KMS-11 (cell line): ENCODE data around the gene DBF4B.

Experiments
- H2AFZ ChIP-seq: fragments of 200-600 bp; sonication (generic); 2 replicates; pipeline ENCODE4 v1.6.1; 2016; ENCODE audit warnings: antibody characterized with exemption, mixed run types, low read depth
- H3K27ac ChIP-seq: fragments of 200-600 bp; sonication (generic); 2 replicates; pipeline ENCODE4 v1.6.1; 2016; ENCODE audit warnings: mild to moderate bottlenecking, mixed run types
- H3K27me3 ChIP-seq: fragments of 200-600 bp; sonication (generic); 2 replicates; pipeline ENCODE4 v1.6.1; 2017; ENCODE audit warnings: mild to moderate bottlenecking, low read depth, mixed run types, moderate library complexity; ENCODE audit not compliant: insufficient read depth
- H3K36me3 ChIP-seq: fragments of 200-600 bp; sonication (generic); 2 replicates; pipeline ENCODE4 v1.6.1; 2017; ENCODE audit warnings: mild to moderate bottlenecking, mixed run types; ENCODE audit not compliant: insufficient read depth
- H3K4me1 ChIP-seq: fragments of 200-600 bp; sonication (generic); 2 replicates; pipeline ENCODE4 v1.6.1; 2016; ENCODE audit warnings: mild to moderate bottlenecking, low read depth, mixed run types; ENCODE audit not compliant: poor library complexity, severe bottlenecking
- H3K4me2 ChIP-seq: fragments of 200-600 bp; sonication (generic); 2 replicates; pipeline ENCODE4 v1.7.0; 2016; ENCODE audit warnings: mild to moderate bottlenecking, mixed run types
- H3K4me3 ChIP-seq: fragments of 200-600 bp; sonication (generic); IDR thresholded peaks from 2 replicates; pipeline ENCODE4 v1.6.1; 2017; ENCODE audit warnings: low read depth, low read length, mixed read lengths; ENCODE audit not compliant: insufficient read depth
- H3K79me2 ChIP-seq: fragments of 200-600 bp; sonication (generic); 2 replicates; pipeline ENCODE4 v1.6.1; 2016; ENCODE audit warnings: low read depth, mixed run types; ENCODE audit not compliant: insufficient read depth
- H3K9ac ChIP-seq: fragments of 200-600 bp; sonication (generic); 2 replicates; pipeline ENCODE4 v1.6.1; 2016; ENCODE audit warnings: mild to moderate bottlenecking, mixed run types
- H4K20me1 ChIP-seq: fragments of 200-600 bp; sonication (generic); 2 replicates; pipeline ENCODE4 v1.6.1; 2016; ENCODE audit warnings: mild to moderate bottlenecking, mixed run types; ENCODE audit not compliant: insufficient read depth
- CTCF ChIP-seq: fragments of 200-600 bp; sonication (generic); conservative IDR thresholded peaks from 2 replicates; pipeline ENCODE4 v1.6.1; 2017; ENCODE audit warnings: low read depth, mild to moderate bottlenecking, antibody characterized with exemption, low read length, moderate library complexity, mixed read lengths

The DBF4B gene

GRCh38 chr17:44774271-44775135 is 66.0 kb downstream of the DBF4B start:
- peak; percentile 96 for TF ChIP-seq CTCF
- Histone ChIP-seq H3K36me3 (no peaks in the 10 kb centered on the region), H4K20me1 (no peaks in the 10 kb centered on the region), H3K4me1 (peaks cover 28% of the 10 kb centered on the region), H3K79me2 (no peaks in the 10 kb centered on the region), H3K9ac (peak overlapping the region; percentile 80; the same call in 1 of the 2 replicates), H2AFZ (peak overlapping the region; percentile 96), H3K4me3 (no peak overlapping the region), H3K27ac (peak overlapping the region; percentile 61), H3K27me3 (no peaks in the 10 kb centered on the region; the same call in 1 of the 2 replicates), H3K4me2 (peak overlapping the region; percentile 78)

- no peak overlapping the region for H3K4me3 ChIP-seq
- H3K9ac ChIP-seq = peak overlapping the region; percentile 80
- H4K20me1 ChIP-seq = no peaks in the 10 kb centered on the region
- no peaks in the 10 kb centered on the region for H3K36me3 ChIP-seq
- peak overlapping the region; percentile 96 for H2AFZ ChIP-seq
- H3K27me3 ChIP-seq = no peaks in the 10 kb centered on the region; the same call in 1 of the 2 replicates
- TF ChIP-seq CTCF = peak; percentile 53
- H3K79me2 ChIP-seq = no peaks in the 10 kb centered on the region
- H3K27ac ChIP-seq = peak overlapping the region; percentile 61
- H3K4me2 ChIP-seq = peak overlapping the region; percentile 78
- H3K4me1 ChIP-seq = peaks cover 22% of the 10 kb centered on the region
Measured at GRCh38 chr17:44775136-44775837, 66.8 kb downstream of the DBF4B start.

DNA sequence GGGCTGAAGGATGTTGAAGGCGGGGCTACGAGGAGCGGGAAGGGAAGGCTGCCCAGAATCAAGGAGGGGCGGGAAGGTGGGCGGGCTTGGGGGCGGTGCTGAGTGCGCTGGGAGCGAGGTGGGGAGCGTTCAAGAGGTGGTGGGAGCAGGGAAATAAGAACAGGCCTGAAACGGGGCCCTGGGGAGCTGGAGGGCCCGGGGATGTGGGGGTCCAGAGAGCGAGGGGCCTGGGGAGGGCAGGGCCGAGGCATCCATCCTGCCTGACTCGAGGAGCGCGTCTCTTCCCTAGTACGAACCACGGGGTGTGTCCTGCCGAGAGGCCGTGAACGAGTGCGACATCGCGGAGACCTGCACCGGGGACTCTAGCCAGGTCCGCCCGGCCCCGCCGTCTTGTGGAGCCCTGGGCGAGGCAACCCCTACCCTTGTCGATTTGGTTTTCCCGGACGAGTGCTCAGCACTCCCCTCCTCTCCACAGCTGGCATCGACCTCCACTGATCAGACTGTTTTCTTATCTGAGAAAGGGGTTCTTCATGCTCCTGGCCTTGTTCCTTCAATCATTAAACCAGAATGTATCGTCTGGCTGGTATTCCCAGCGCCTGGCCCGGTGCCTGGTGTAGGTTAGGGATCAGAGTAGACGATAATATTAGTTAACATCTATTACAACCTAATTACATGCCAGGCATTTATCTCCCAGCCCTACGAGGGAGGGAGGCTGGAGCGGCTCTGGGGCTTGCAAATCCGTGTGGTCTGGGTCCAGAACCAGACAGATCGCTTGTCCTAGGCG is 67.6 kb downstream of the DBF4B start:
- H2AFZ ChIP-seq = peak overlapping the region; percentile 96; the same call in 1 of the 2 replicates
- peak overlapping the region; percentile 78 for H3K4me2 ChIP-seq
- H3K9ac ChIP-seq = no peak overlapping the region
- no peaks in the 10 kb centered on the region for H4K20me1 ChIP-seq
- no peak overlapping the region for H3K4me3 ChIP-seq
- H3K27me3 ChIP-seq = no peaks in the 10 kb centered on the region; the same call in 1 of the 2 replicates
- peaks cover 19% of the 10 kb centered on the region for H3K4me1 ChIP-seq
- H3K79me2 ChIP-seq = no peaks in the 10 kb centered on the region
- H3K27ac ChIP-seq = no peak overlapping the region
- no peaks in the 10 kb centered on the region for H3K36me3 ChIP-seq
- no peak for TF ChIP-seq CTCF
